ENCODE data around the gene ZFYVE28. TPM values are rescaled to one million over a fixed set of nuclear protein-coding genes. Genes with fewer than 3 reads are reported as not detected.
A peak's percentile ranks its signal among the peaks of the same experiment; 100 is the strongest.

The ZFYVE28 gene
- total RNA-seq, 3 donors from 2014 or later, result 32.4 to 56.4 (median 42.9) TPM

DNA sequence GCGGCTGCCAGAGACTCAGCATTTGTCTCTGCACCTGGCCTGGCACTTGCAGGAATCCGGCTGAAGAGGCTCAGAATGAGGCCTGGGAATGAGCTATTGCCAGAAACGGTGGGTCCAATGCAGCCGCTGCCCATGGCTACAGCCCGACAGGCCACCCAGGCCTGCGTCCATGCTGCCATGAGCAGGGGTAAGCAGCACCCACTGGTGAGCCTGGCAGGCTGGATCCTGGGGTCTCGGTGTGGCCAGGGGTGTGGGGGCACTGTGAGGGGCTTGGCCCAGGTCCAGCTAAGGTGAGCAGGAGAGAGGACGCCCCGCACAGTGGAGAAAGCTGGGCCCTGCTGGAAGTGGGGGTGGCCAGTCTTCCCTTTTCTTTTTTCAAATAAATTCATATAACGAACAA is 96.2 kb downstream of the ZFYVE28 start:
- DNase-seq (no peak), ATAC-seq (no peak)
- TF ChIP-seq, protein P1, sequence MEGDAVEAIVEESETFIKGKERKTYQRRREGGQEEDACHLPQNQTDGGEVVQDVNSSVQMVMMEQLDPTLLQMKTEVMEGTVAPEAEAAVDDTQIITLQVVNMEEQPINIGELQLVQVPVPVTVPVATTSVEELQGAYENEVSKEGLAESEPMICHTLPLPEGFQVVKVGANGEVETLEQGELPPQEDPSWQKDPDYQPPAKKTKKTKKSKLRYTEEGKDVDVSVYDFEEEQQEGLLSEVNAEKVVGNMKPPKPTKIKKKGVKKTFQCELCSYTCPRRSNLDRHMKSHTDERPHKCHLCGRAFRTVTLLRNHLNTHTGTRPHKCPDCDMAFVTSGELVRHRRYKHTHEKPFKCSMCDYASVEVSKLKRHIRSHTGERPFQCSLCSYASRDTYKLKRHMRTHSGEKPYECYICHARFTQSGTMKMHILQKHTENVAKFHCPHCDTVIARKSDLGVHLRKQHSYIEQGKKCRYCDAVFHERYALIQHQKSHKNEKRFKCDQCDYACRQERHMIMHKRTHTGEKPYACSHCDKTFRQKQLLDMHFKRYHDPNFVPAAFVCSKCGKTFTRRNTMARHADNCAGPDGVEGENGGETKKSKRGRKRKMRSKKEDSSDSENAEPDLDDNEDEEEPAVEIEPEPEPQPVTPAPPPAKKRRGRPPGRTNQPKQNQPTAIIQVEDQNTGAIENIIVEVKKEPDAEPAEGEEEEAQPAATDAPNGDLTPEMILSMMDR (IDR thresholded peaks at IDR 0.05), result no peak
- Histone ChIP-seq H3K4me3 (no peak overlapping the region), H3K36me3 (ENCODE audit: low read depth) (no peaks in the 10 kb centered on the region), H3K4me1 (ENCODE audit: low read depth) (peaks cover 2% of the 10 kb centered on the region), H3K9me3 (peaks cover 3% of the 10 kb centered on the region)
- intact Hi-C loops (cut with DNase I, micrococcal nuclease), result no loop called here

DNA sequence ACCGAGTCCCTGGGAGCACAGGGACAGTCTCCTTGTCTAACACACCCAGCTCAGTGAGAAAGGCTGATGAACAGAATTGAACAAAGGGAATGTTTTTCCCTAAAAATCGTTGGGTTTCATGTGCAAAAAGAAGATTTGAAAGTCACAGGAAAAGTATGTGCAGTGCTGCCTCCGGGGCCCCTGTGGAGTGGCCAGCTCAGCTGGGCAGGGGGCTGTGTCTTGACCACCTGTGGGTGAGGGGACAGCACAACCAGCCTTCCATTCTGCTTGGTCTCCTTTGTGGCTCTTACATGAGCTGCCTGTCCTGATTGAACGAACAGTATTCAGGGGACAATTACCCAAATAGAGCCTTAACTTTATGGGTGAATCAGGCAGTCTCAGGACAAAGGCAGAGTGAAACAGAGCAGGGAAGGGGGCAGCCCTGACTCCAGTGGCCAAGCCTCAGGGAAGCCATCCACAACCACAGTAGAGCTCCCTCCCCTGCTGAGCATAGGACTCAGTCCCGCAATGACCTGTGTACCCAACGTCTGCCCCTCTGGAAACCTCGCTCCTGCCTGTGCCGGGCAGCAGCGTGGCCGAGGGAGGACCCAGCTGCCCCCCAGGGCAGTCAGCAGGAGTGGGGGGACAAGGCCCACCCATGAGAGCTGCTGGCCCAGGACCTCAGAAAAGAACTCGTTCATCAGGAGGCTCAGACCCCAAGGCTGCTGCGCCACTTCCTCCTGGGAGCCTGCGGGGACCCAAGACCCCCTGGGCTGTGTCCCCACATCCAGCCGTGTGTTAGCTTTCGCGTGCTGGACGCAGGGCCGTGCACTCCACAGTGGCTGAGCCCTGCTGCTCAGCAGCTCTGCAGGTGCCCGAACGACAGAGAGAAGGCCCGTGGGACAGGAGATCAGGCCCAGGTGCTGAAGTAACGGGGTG is 96.9 kb downstream of the ZFYVE28 start:
- peaks cover 2% of the 10 kb centered on the region for H3K4me1 ChIP-seq (ENCODE audit: low read depth)
- DNase-seq (no peak), ATAC-seq (no peak)
- H3K9me3 ChIP-seq, result peaks cover 3% of the 10 kb centered on the region
- intact Hi-C loops (cut with DNase I, micrococcal nuclease), result no loop called here
- TF ChIP-seq, protein P1 (IDR thresholded peaks at IDR 0.05), result no peak
- no peaks in the 10 kb centered on the region for H3K36me3 ChIP-seq (ENCODE audit: low read depth)
- no peak overlapping the region for H3K4me3 ChIP-seq

- H3K4me3 ChIP-seq, result no peak overlapping the region
- intact Hi-C loops (cut with DNase I, micrococcal nuclease), result no loop called here
- peaks cover 3% of the 10 kb centered on the region for H3K9me3 ChIP-seq
- H3K4me1 ChIP-seq (ENCODE audit: low read depth), result peaks cover 2% of the 10 kb centered on the region
- DNase-seq (no peak), ATAC-seq (peak; percentile 18)
- TF ChIP-seq, protein P1 (IDR thresholded peaks at IDR 0.05), result no peak
- no peaks in the 10 kb centered on the region for H3K36me3 ChIP-seq (ENCODE audit: low read depth)
These were observed 97.7 kb downstream of the ZFYVE28 start for GRCh38 chr4:2320746-2321145.

DNA sequence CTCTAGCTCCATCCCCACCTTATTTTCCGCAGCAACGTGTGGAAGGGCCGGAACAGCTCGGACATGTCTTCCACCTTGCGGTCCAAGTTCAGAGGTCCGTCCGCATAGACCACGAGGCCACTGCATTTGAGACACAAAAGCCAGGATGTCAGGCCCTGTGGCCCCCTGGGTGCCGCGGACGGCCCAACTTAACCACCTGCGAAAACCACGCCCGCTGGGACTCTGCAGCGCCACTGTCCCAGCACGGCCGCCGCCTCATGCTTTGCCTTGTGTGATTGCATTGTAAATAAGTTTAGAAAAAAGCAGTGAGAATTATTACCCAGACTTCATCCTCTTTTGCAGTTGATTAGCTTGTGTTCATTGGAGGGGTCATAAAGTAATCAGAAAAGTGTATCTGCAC is 98.3 kb downstream of the ZFYVE28 start:
- DNase-seq, result peak in 2 of 3 donors; percentile 47 to 57
- Histone ChIP-seq H3K9me3 (peaks cover 3% of the 10 kb centered on the region), H3K4me3 (no peak overlapping the region), H3K36me3 (ENCODE audit: low read depth) (no peaks in the 10 kb centered on the region), H3K4me1 (ENCODE audit: low read depth) (peaks cover 2% of the 10 kb centered on the region)
- ATAC-seq, result peak; percentile 67
- intact Hi-C loops (cut with DNase I, micrococcal nuclease), result no loop called here
- TF ChIP-seq, protein P1 (IDR thresholded peaks at IDR 0.05), result no peak

DNA sequence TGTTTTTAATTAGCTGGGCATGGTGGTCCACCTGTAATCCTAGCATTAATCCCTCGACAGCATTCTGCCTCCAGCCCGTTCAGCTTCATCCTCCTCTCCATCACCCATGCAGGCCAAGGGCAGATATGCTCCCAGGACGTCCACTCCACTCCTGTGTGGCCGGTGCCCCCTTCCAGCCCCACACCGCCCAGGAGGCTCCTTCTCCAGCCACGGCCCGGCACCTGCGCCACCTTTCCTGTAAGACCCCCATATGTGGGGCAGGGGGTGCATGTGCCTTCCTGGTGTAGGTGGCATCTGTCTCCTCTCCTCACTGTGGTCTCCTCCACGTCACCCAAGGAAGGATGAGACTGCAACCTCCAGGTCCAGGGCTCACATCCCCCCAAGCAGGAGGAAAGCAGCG is 99.6 kb downstream of the ZFYVE28 start:
- no peaks in the 10 kb centered on the region for H3K36me3 ChIP-seq (ENCODE audit: low read depth)
- H3K4me3 ChIP-seq, result no peak overlapping the region
- intact Hi-C loops (cut with DNase I, micrococcal nuclease), result no loop called here
- TF ChIP-seq, protein P1 (IDR thresholded peaks at IDR 0.05), result no peak
- H3K4me1 ChIP-seq (ENCODE audit: low read depth), result peaks cover 2% of the 10 kb centered on the region
- DNase-seq (no peak), ATAC-seq (no peak)
- peaks cover under 1% of the 10 kb centered on the region for H3K9me3 ChIP-seq

All from mucosa of descending colon (tissue), 3 donors.